GM18508 (cell line): ENCODE data around the gene RASA4.
"Not testable (repeated sequence)": the region's sequence is repeated elsewhere in the genome, so short reads cannot be mapped to it uniquely, and the experiment has no call there.

Experiments
- ATAC-seq: cut with Tn5 transposase; IDR thresholded peaks from one replicate; pipeline ENCODE4 v1.9.1; 2021; ENCODE audit warnings: moderate number of reproducible peaks; ENCODE audit not compliant: insufficient read depth, unreplicated experiment

Gene RASA4

GRCh38 chr7:102546353-102546752, 70.2 kb downstream of the RASA4 start:
- peak; percentile 76 for ATAC-seq

GRCh38 chr7:102545288-102545687, 71.3 kb downstream of the RASA4 start:
- not testable (repeated sequence) for ATAC-seq

GRCh38 chr7:102544372-102544771, 72.2 kb downstream of the RASA4 start:
- not testable (repeated sequence) for ATAC-seq

DNA sequence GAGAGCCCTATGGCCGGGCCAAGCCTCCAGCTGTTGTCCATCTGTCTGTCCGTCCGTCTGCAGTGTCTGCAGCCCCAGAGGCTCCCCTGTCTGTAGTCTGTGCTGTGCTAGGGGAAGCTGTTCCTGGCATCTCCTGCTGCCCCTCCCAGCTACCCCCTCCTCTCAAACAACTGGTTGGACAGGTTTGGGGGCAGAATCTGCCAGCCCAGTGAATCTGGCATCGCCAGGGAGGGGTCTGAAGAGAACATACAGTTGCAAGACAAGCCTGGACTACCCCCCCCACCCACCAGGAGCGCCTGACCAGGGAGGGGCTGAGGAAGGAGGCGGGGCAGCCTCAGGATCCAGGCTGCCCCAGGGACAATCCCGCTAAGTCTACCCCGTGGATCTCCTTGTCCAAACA, 73.0 kb downstream of the RASA4 start, which contains the start of gene UPK3BL2:
UPK3BL2 (minus strand) TSS at position 101 of the 400 bp plus-strand sequence; CDS start at position 41, 60 bp downstream.
- ATAC-seq, result not testable (repeated sequence)

DNA sequence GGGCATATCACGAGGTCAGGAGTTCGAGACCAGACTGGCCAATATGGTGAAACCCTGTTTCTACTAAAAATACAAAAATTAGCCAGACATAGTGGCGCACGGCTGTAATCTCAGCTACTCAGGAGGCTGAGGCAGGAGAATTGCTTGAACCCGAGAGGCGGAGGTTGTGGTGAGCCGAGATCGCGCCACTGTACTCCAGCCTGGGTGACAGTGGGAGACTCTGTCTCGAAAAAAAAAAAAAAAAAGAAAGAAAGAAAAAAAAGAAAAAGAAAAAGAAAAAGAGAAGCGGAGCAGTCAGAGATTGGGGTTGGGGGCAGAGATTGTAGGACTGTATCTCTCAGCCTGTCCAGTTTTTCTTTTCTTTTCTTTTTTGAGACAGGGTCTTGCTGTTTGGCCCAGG, 73.8 kb downstream of the RASA4 start:
- not testable (repeated sequence) for ATAC-seq

DNA sequence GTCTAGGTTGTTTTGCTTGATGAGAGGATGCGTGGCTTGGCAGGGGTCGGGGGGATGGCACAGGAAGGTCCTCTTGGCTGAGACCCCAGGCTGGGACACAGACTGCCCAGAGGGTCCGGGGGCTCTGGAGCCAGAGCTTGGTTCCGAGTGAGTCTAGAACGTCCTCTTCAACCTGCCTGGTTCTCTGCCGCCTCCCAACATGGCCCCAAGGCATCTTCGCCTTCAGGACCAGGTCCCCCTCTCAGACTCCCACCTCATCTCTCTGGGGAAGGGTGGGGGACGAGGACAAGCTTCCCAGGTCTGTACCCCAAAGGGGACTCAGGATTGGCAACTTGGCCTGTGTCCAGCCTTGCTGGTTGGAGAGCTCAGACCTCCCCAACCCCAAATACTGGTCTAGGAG, 74.5 kb downstream of the RASA4 start:
- ATAC-seq, result not testable (repeated sequence)

- not testable (repeated sequence) for ATAC-seq
Observed at GRCh38 chr7:102540604-102541003, 76.0 kb downstream of the RASA4 start.

- not testable (repeated sequence) for ATAC-seq
Observed at GRCh38 chr7:102535062-102535615, 81.4 kb downstream of the RASA4 start.

GRCh38 chr7:102532127-102532526, 84.4 kb downstream of the RASA4 start:
- ATAC-seq, result not testable (repeated sequence)

- not testable (repeated sequence) for ATAC-seq
Observed at GRCh38 chr7:102531583-102531982, 85.0 kb downstream of the RASA4 start.

DNA sequence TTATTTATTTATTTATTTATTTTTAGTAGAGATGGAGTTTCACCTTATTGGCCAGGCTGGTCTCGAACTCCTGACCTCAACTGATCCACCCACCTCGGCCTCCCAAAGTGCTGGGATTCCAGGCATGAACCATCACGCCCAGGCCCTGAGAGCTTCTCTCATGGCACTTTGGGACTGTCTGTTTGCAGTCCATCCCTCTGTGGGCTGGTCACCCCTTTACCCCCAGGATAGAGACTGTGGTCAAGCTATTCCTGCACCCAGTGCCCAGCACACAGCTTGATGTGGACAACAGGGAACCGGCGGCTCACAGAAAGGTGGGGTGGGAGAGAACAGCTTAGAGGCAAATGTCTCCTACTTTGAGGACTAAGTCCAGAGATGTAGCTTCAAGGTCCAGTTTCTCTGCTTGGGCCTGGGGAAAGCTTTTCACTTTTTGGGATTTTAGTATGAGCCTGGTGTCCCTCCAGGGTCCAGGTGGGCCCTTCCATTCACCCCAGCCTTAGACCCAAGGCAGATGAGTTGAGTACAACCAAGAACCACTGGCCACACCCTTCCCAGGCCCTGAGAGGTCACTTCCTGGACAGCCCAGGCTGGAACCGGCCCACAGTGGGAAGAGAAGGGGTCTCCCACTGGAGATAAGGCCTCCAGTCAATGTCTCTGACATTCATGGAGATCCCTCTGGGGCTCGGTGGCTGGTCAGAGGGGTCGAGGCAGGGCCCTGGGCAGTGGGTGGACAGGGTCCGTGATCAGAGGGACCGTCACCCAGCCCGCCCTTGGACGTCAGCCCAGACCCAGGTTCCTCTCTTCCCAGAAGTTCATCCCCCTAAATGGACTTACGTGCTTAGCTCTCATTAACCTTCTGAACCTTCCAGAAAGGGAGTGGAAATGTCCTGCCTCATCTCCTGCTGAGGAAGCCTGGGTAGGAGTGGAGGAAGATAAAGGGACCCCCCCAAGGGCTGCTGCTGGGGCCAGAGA, 88.4 kb downstream of the RASA4 start:
- ATAC-seq, result not testable (repeated sequence)

- not testable (repeated sequence) for ATAC-seq
Observed at GRCh38 chr7:102527182-102527581, 89.4 kb downstream of the RASA4 start.

DNA sequence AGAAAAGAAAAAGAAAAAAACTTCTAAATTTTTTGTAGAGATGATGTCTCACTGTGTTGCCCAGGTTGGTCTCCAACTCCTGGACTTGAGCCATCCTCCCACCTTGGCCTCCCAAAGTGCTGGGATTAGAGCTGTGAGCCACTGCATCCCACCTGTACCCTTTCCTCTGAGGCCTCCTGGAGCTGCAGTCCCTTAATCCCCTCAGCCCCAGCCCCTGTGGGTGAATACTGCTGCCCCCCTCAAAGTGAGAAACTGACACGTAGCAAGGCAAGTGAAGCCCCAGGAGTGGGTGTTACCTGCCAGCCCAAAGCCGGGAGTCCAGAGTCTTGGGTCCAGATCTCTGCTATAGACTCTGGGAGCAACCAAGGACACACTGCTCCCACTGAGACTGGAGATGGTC, 91.8 kb downstream of the RASA4 start:
- ATAC-seq, result not testable (repeated sequence)
